Heart left ventricle (tissue), 16 donors: ENCODE data around the gene IL1RAP. TPM values are rescaled to one million over a fixed set of nuclear protein-coding genes. Genes with fewer than 3 reads are reported as not detected.

Experiments used
- ATAC-seq, 4 donors: fragments of 200-7000 bp; cut with Tn5 transposase; one replicate each; pipeline ENCODE4 v1.9.1; 2020 to 2022; ENCODE audit warnings: moderate library complexity in 4 of 4, mild to moderate bottlenecking in 3 of 4, moderate number of reproducible peaks in 1 of 4
- DNase-seq, 5 donors: peaks; one replicate each; pipeline ENCODE4 v3.0.0-alpha.2; 2020
- H3K27ac ChIP-seq, 12 donors: fragments of 200-600 bp; sonication (generic) in 4 of 12; one replicate each; pipeline versions ENCODE4 v1.5.0 to v1.8.0; 2016 to 2022; ENCODE audit warnings: mild to moderate bottlenecking in 2 of 12
- H3K27me3 ChIP-seq, 9 donors: fragments of 200-600 bp; sonication (generic) in 2 of 9; one replicate each; pipeline versions ENCODE4 v1.5.1 to v1.8.0; 2016 to 2022; ENCODE audit warnings: mild to moderate bottlenecking in 3 of 9
- H3K36me3 ChIP-seq, 9 donors: fragments of 200-600 bp; sonication (generic) in 2 of 9; one replicate each; pipeline versions ENCODE4 v1.5.0 to v1.8.0; 2018 to 2022; ENCODE audit warnings: mild to moderate bottlenecking in 2 of 9
- H3K4me1 ChIP-seq, 12 donors: fragments of 200-600 bp; sonication (generic) in 4 of 12; one replicate each; pipeline versions ENCODE4 v1.5.0 to v1.8.0; 2016 to 2022; ENCODE audit warnings: mild to moderate bottlenecking in 3 of 12
- H3K4me3 ChIP-seq, 12 donors: fragments of 200-600 bp; sonication (generic) in 4 of 12; one replicate each; pipeline versions ENCODE4 v1.5.0 to v1.8.0; 2017 to 2022; ENCODE audit warnings: mild to moderate bottlenecking in 9 of 12, moderate library complexity in 4 of 12
- H3K9me3 ChIP-seq, 12 donors: fragments of 200-600 bp; sonication (generic) in 4 of 12; one replicate each; pipeline versions ENCODE4 v1.5.0 to v1.8.0; 2016 to 2022; ENCODE audit warnings: mild to moderate bottlenecking in 1 of 12
- CTCF ChIP-seq, 12 donors: fragments of 200-600 bp; sonication (generic) in 4 of 12; IDR thresholded peaks; one replicate each; pipeline versions ENCODE4 v1.5.0 to v1.8.0; 2018 to 2022; ENCODE audit warnings: antibody characterized with exemption in 12 of 12, mild to moderate bottlenecking in 5 of 12
- POLR2A ChIP-seq, 2 donors: fragments of 450-650 bp; IDR thresholded peaks; one replicate each; pipeline ENCODE4 v1.6.1; 2017; ENCODE audit warnings: antibody characterized with exemption in 2 of 2, mild to moderate bottlenecking in 2 of 2, moderate library complexity in 2 of 2
- WGBS, 4 donors: extraction: QIAGEN DNeasy Blood & Tissue Kit in 2 of 4; methylation state at CpG; one replicate each; pipeline versions ENCODE4 v1.1.5 to v1.1.7; 2013 to 2018; 5-methylcytosine and 5-hydroxymethylcytosine counted together
- intact Hi-C, 10 donors: fragments of 100-400 bp; cut with DNase I; formaldehyde crosslinking; loops; one replicate each; pipeline versions ENCODE4 v1.11.1 to v1.14.2; 2022
- polyA plus RNA-seq, 2 donors: library from polyadenylated mRNA; stranded (reverse); fragments of 200-250 nt; gene quantifications; one replicate each; pipeline ENCODE4 v1.2.3, GENCODE V29; 2013
- total RNA-seq, 9 donors: library from RNA; depleted of rRNA in 2 of 9; stranded (reverse); fragments of >200 nt in 2 of 9; fragmentation: NEBNext Ultra II Directional in 3 of 9; extraction: Animal tissue kit (Norgen Biotek cat#: 25700) in 3 of 9; gene quantifications; one replicate each; pipeline versions ENCODE4 v1.1.0 to v1.2.4, GENCODE V29; 2016 to 2023
- donor health status: ischemic (EF 13 %, LVEDD 7.1; RV severe dilation, severe dysfunction).
- donor health status: healthy with polysubstance abuse.
- donor health status: DM: no; HTN: yes; CAD: no.
- donor health status: DM: no; HTN: no; CAD: no.
- donor health status: ischemic (EF 25% LVEDD 6.9; RV normal size, moderate dysfunction).
- donor health status: ischemic (EF 25% LVEDD 5.7; RV mildly dilated, moderate dysfunction).
- donor health status: healthy.
- donor health status: DM: yes; HTN: yes; CAD: no.
- donor health status: ischemic (EF 35%, LVEDD 5.7; RV mildly dilated, moderate dysfunction).
- donor health status: nonischemic (EF 11% LVEDD 7.7; RV severe dilation, severe dysfunction).
- donor health status: DM: yes; HTN: yes; CAD: no.
- donor health status: PGD.
- donor health status: ischemic (EF 29% LVEDD 5.4; RV normal size, mild dysfunction).
- donor health status: nonischemic (EF 23%, LVEDD 6.1; RV moderate dilation, normal function).

The IL1RAP gene
- total and polyA plus RNA-seq, 11 donors, result 1.6 to 16.4 (median 8.2) TPM

GRCh38 chr3:190606596-190606995 is 92.7 kb downstream of the IL1RAP start:
- TF ChIP-seq CTCF (IDR thresholded peaks at IDR 0.05), result no peak
- no peak for TF ChIP-seq POLR2A (IDR thresholded peaks at IDR 0.05)
- Histone ChIP-seq H3K36me3 (peaks cover 0 to 15% (median 6%) of the 10 kb centered on the region in 9 donors), H3K9me3 (peaks cover 0 to 6% (median 0%) of the 10 kb centered on the region in 12 donors), H3K27ac (no peak overlapping the region), H3K27me3 (no peaks in the 10 kb centered on the region), H3K4me1 (peaks cover 0 to 6% (median 0%) of the 10 kb centered on the region in 12 donors), H3K4me3 (no peak overlapping the region)
- 65 to 91% (median 65%) methylated on average over 3 of the region's 3 CpGs for WGBS, 4 donors
- intact Hi-C loops, result no loop called here
- no peak for DNase-seq
- no peak for ATAC-seq

GRCh38 chr3:190607021-190607420 is 93.1 kb downstream of the IL1RAP start:
- TF ChIP-seq POLR2A (IDR thresholded peaks at IDR 0.05) (no peak), CTCF (IDR thresholded peaks at IDR 0.05) (no peak)
- 66 to 76% (median 70%) methylated on average over 2 of the region's 2 CpGs for WGBS, 4 donors
- intact Hi-C loops, result no loop called here

DNA sequence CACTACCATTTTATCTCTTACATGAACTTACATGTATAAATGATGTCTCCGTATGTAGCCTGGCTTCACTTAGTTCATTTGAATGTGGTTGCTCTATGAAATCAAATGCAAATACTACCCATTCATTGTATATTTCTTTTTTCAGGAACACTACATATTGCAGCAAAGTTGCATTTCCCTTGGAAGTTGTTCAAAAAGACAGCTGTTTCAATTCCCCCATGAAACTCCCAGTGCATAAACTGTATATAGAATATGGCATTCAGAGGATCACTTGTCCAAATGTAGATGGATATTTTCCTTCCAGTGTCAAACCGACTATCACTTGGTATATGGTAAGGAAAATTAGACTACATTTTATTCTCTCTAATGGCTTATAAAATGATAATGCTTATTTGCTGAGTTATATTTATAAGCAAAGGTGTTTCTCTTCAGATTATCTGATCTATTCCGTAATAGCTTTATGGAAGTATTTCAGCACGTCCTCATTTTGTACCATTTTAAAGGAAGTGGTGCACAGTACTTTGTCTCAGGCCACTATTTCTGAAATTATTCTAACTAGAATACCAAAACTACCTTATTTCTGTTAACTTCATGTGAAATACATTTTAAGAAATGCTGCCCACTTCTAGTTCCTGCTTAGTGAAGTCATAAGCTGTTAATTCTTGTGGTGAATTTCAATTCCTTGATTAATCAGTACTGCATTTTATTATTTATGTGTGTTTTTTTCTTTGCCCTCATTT is 95.1 kb downstream of the IL1RAP start:
- no peak overlapping the region for H3K27ac ChIP-seq

More at GRCh38 chr3:190607021-190607420, 93.1 kb downstream of the IL1RAP start:
- ATAC-seq (no peak), DNase-seq (no peak)
- H3K4me1 ChIP-seq, result peaks cover 0 to 3% (median 0%) of the 10 kb centered on the region in 12 donors
- H3K27ac ChIP-seq, result no peak overlapping the region
- peaks cover 0 to 15% (median 6%) of the 10 kb centered on the region in 9 donors for H3K36me3 ChIP-seq
- no peaks in the 10 kb centered on the region for H3K27me3 ChIP-seq
- peaks cover 0 to 6% (median 0%) of the 10 kb centered on the region in 12 donors for H3K9me3 ChIP-seq
- H3K4me3 ChIP-seq, result no peak overlapping the region

DNA sequence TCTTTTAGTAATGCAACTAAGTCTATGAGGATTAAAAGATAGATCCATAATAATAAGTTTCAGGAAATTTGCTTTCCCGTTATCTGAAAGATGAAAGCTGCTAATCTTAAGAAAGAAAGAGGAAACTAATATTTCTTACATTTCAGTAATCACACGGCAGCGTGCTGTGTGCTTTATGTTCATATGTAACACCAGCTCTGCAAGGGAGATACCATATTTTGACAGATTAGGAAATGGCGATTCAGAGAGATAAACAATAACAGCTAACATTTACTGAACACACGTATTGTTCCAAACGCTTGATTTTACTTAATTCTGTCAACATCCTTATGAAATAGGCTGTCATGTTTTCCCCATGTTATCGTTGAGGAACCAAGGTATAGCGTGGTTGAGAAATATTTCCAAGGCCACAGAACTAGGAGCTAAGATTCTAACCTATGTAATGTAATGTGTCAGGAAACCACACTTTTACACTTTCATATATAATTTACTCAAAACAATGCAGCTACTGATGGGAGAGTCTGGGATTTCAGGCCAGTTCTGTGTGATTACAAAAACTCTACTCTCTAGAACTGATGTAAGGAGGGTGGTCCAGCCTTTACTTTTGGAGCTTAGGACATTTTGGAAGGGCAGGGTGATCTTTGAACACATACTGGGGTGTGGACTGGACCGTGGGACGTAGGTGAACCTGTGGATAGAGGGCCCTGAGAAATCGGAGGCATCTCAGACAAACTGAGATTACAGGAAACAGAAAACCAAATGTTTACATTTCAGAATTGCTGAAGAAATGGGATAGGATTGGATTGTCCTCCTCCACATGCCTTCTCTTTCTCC is 100.6 kb downstream of the IL1RAP start:
- H3K27ac ChIP-seq, result no peak overlapping the region
- WGBS, 4 donors, result 68 to 71% (median 69%) methylated on average over 11 of the region's 11 CpGs
- no peak for DNase-seq
- no peak for TF ChIP-seq POLR2A (IDR thresholded peaks at IDR 0.05)
- H3K9me3 ChIP-seq, result no peaks in the 10 kb centered on the region
- ATAC-seq, result no peak
- no peaks in the 10 kb centered on the region for H3K27me3 ChIP-seq
- peaks cover 0 to 26% (median 0%) of the 10 kb centered on the region in 12 donors for H3K4me1 ChIP-seq
- H3K4me3 ChIP-seq, result no peak overlapping the region
- intact Hi-C loops, result no loop called here
- H3K36me3 ChIP-seq, result no peaks in the 10 kb centered on the region

More for the DNA sequence above, 95.1 kb downstream of the IL1RAP start:
- Histone ChIP-seq H3K4me1 (peaks cover 0 to 3% (median 0%) of the 10 kb centered on the region in 12 donors), H3K36me3 (peaks cover 0 to 15% (median 6%) of the 10 kb centered on the region in 9 donors), H3K27me3 (no peaks in the 10 kb centered on the region), H3K4me3 (no peak overlapping the region), H3K9me3 (peaks cover 0 to 6% (median 0%) of the 10 kb centered on the region in 12 donors)
- 77 to 83% (median 81%) methylated on average over 4 of the region's 4 CpGs for WGBS, 4 donors
- no peak for TF ChIP-seq POLR2A (IDR thresholded peaks at IDR 0.05)
- intact Hi-C loops, result no loop called here
- ATAC-seq, result no peak
- DNase-seq, result no peak

- H3K4me3 ChIP-seq, result no peak overlapping the region
- ATAC-seq (no peak), DNase-seq (no peak)
- 96 to 100% (median 97%) methylated on average over 1 of the region's 1 CpG for WGBS, 4 donors
- peaks cover 0 to 30% (median 0%) of the 10 kb centered on the region in 12 donors for H3K4me1 ChIP-seq
- TF ChIP-seq CTCF (IDR thresholded peaks at IDR 0.05) (no peak), POLR2A (IDR thresholded peaks at IDR 0.05) (no peak)
- no peak overlapping the region for H3K27ac ChIP-seq
- H3K9me3 ChIP-seq, result no peaks in the 10 kb centered on the region
- no peaks in the 10 kb centered on the region for H3K27me3 ChIP-seq
- no peaks in the 10 kb centered on the region for H3K36me3 ChIP-seq
- intact Hi-C loops, result no loop called here
Observed at GRCh38 chr3:190615060-190615384, 101.1 kb downstream of the IL1RAP start.
